Fibroblast of lung (primary cell): Measurements from ENCODE around the gene P3H1. TPM values are rescaled to one million over a fixed set of nuclear protein-coding genes. Genes with fewer than 3 reads are reported as not detected.

ENCODE experiments used
- DNase-seq, 2 donors: peaks; one replicate each; pipeline versions ENCODE4 v3.0.0 to v3.0.0-alpha.2; 2010; ENCODE audit warnings: low read depth in 2 of 2
- H2AFZ ChIP-seq: 2 replicates; pipeline ENCODE4 v1.5.1; 2012; ENCODE audit warnings: low read length, control low read depth, inconsistent platforms
- H3K27ac ChIP-seq: 2 replicates; pipeline ENCODE4 v1.5.1; 2011; ENCODE audit warnings: low read length, control low read depth; ENCODE audit not compliant: insufficient read depth
- H3K27me3 ChIP-seq: 2 replicates; pipeline ENCODE4 v1.5.1; 2011; ENCODE audit warnings: mild to moderate bottlenecking, low read length; ENCODE audit not compliant: control insufficient read depth, insufficient read depth
- H3K36me3 ChIP-seq: 2 replicates; pipeline ENCODE4 v1.5.1; 2011; ENCODE audit warnings: low read length; ENCODE audit not compliant: control insufficient read depth, insufficient read depth
- H3K4me1 ChIP-seq: 2 replicates; pipeline ENCODE4 v1.5.1; 2011; ENCODE audit warnings: low read length; ENCODE audit not compliant: control insufficient read depth, insufficient read depth; ENCODE audit errors: extremely low read depth
- H3K4me2 ChIP-seq: 2 replicates; pipeline ENCODE4 v1.5.1; 2011; ENCODE audit warnings: low read length, control low read depth; ENCODE audit not compliant: insufficient read depth; ENCODE audit errors: extremely low read depth
- H3K4me3 ChIP-seq, 4 experiments: fragments of 200-600 bp in 1 of 4; sonication (generic) in 1 of 4; replicated peaks in 1 of 4; 2 replicates each; pipeline ENCODE4 v1.5.1; 2011 to 2016; ENCODE audit warnings: low read length in 4 of 4, low read depth in 3 of 4, mild to moderate bottlenecking in 3 of 4, control low read depth in 2 of 4, inconsistent platforms in 1 of 4, mixed read lengths in 1 of 4; ENCODE audit not compliant: insufficient read depth in 1 of 4; ENCODE audit errors: control extremely low read depth in 1 of 4
- H3K79me2 ChIP-seq: 2 replicates; pipeline ENCODE4 v1.5.1; 2012; ENCODE audit warnings: mild to moderate bottlenecking, low read length, inconsistent platforms; ENCODE audit not compliant: control insufficient read depth, insufficient read depth
- H3K9ac ChIP-seq: 2 replicates; pipeline ENCODE4 v1.5.1; 2011; ENCODE audit warnings: mild to moderate bottlenecking, low read length, control low read depth; ENCODE audit not compliant: insufficient read depth
- H3K9me3 ChIP-seq: 2 replicates; pipeline ENCODE4 v1.5.1; 2012; ENCODE audit warnings: low read depth, low read length; ENCODE audit not compliant: control insufficient read depth, insufficient read depth
- H4K20me1 ChIP-seq: 2 replicates; pipeline ENCODE4 v1.5.1; 2011; ENCODE audit warnings: low read length; ENCODE audit not compliant: control insufficient read depth, insufficient read depth; ENCODE audit errors: extremely low read depth
- EZH2 ChIP-seq: IDR thresholded peaks from 2 replicates; pipeline ENCODE4 v1.5.1; 2012; ENCODE audit warnings: low read length, control low read depth, mild to moderate bottlenecking; ENCODE audit errors: missing control alignments
- polyA plus RNA-seq, 2 donors: library from polyadenylated mRNA; depleted of rRNA in 1 of 2; stranded (reverse) in 1 of 2; unstranded in 1 of 2; fragments of >200 nt; gene quantifications; 2 replicates each; pipeline ENCODE4 v1.2.1, GENCODE V29; 2011 to 2012; ENCODE audit warnings: missing spikeins in 1 of 2
- total RNA-seq: library from RNA; depleted of rRNA; stranded (reverse); fragments of >200 nt; gene quantifications from 2 replicates; pipeline ENCODE4 v1.2.1, GENCODE V29; 2014
- TF ChIP-seq, protein P1 (sequence below), 2 donors: IDR thresholded peaks in 1 of 2; conservative IDR thresholded peaks in 1 of 2; 1 replicate in 1 of 2; 2 replicates in 1 of 2; pipeline ENCODE4 v1.5.1; 2011 to 2012; ENCODE audit warnings: low read length in 2 of 2, control low read depth in 1 of 2, inconsistent platforms in 1 of 2, low read depth in 1 of 2, mild to moderate bottlenecking in 1 of 2

Gene P3H1
- total and polyA plus RNA-seq, 2 donors (not counting 1 experiment from before 2014, with no cell fraction given), result 68.5 to 108 TPM

DNA sequence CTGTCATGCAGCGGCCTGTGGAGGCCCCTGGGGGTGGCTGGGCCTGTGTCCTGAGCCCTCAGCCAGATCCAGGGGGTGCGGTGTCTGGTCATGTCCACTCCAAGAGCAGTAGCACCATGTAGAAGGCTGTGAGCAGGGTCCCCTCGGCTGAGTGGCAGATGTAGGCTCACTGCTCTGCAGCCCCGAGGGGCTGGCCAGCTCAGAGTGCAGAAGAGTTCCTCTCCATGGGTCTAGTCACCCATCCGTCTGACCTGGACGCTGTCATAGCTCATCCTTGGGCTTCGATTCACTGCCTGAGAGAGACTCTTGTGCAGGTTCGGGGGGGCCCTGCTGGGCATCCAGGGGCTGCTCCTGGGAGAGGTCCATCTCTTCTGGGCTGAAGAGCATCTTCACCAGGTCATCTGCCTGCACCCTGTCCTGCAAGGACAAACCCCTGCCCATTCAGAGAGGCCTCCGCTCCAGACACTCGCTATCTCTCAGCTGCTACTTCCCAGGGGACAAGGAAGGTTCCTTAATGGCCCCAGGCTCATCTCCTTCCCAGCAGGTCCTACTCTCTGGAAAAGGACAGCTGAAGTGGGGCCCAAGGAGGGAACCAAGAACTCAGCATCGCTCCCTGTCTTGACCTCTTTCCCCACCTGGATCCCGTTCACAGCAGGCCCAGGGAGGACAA is 20.3 kb downstream of the P3H1 start:
- Histone ChIP-seq H3K4me1 (no peaks in the 10 kb centered on the region), H3K4me3 (no peak overlapping the region), H3K36me3 (peaks cover 31% of the 10 kb centered on the region), H4K20me1 (peaks cover 2% of the 10 kb centered on the region), H3K9me3 (no peaks in the 10 kb centered on the region), H2AFZ (no peak overlapping the region), H3K4me2 (no peak overlapping the region), H3K9ac (no peak overlapping the region), H3K79me2 (no peaks in the 10 kb centered on the region), H3K27me3 (no peaks in the 10 kb centered on the region), H3K27ac (no peak overlapping the region)
- no peak for DNase-seq
- no peak for TF ChIP-seq EZH2
- TF ChIP-seq, protein P1, sequence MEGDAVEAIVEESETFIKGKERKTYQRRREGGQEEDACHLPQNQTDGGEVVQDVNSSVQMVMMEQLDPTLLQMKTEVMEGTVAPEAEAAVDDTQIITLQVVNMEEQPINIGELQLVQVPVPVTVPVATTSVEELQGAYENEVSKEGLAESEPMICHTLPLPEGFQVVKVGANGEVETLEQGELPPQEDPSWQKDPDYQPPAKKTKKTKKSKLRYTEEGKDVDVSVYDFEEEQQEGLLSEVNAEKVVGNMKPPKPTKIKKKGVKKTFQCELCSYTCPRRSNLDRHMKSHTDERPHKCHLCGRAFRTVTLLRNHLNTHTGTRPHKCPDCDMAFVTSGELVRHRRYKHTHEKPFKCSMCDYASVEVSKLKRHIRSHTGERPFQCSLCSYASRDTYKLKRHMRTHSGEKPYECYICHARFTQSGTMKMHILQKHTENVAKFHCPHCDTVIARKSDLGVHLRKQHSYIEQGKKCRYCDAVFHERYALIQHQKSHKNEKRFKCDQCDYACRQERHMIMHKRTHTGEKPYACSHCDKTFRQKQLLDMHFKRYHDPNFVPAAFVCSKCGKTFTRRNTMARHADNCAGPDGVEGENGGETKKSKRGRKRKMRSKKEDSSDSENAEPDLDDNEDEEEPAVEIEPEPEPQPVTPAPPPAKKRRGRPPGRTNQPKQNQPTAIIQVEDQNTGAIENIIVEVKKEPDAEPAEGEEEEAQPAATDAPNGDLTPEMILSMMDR (conservative IDR thresholded peaks at IDR 0.05 in 1 of 2, IDR thresholded peaks at IDR 0.05 in 1 of 2; ENCODE audit: low read depth in 1 of 2, low read length in 2 of 2), result no peak

DNA sequence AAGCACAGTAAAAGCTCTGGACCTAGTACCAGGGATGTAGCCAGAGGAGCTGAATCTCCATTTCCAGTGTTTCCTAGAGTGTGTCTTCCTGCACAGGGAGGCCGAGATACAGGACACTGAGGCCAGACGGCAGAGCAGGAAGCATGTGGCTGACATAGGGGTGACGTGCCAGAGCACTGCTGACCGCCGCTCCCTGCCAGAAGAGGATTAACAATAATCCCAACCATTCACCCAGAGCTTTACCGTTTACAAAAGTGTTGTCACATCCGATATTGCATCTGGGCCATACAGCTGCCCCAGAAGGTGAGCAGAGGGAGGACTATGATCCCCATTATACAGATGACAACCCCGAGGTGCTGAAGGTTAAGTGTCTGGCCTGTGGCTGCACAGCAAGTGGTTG is 21.0 kb downstream of the P3H1 start:
- Histone ChIP-seq H4K20me1 (peaks cover 2% of the 10 kb centered on the region), H3K36me3 (peaks cover 31% of the 10 kb centered on the region), H3K79me2 (no peaks in the 10 kb centered on the region), H3K4me3 (no peak overlapping the region), H3K9ac (no peak overlapping the region), H2AFZ (no peak overlapping the region), H3K4me2 (no peak overlapping the region), H3K27me3 (no peaks in the 10 kb centered on the region), H3K9me3 (no peaks in the 10 kb centered on the region), H3K4me1 (no peaks in the 10 kb centered on the region), H3K27ac (no peak overlapping the region)
- DNase-seq, result no peak
- TF ChIP-seq EZH2, result no peak
- TF ChIP-seq, protein P1 (conservative IDR thresholded peaks at IDR 0.05 in 1 of 2, IDR thresholded peaks at IDR 0.05 in 1 of 2; ENCODE audit: low read depth in 1 of 2, low read length in 2 of 2), result no peak

DNA sequence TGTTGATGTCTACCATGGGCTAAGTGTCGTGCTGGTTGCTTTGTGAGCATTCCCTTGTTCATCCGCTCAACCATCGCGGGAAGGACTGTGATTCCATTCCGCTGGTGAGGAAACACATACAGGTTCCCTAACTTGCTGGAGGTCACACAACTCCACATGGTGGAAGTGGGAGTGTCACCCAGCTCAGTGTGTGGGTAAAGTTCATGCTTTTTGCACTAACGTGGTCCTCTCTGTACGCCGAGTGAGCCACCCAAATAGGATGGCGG is 22.7 kb downstream of the P3H1 start:
- H3K4me3 ChIP-seq, result no peak overlapping the region
- peaks cover 2% of the 10 kb centered on the region for H4K20me1 ChIP-seq
- TF ChIP-seq, protein P1 (conservative IDR thresholded peaks at IDR 0.05 in 1 of 2, IDR thresholded peaks at IDR 0.05 in 1 of 2; ENCODE audit: low read depth in 1 of 2, low read length in 2 of 2), result no peak
- no peak for TF ChIP-seq EZH2
- no peak overlapping the region for H3K27ac ChIP-seq
- H3K4me2 ChIP-seq, result no peak overlapping the region
- no peaks in the 10 kb centered on the region for H3K9me3 ChIP-seq
- H3K36me3 ChIP-seq, result peaks cover 22% of the 10 kb centered on the region
- H2AFZ ChIP-seq, result no peak overlapping the region
- no peaks in the 10 kb centered on the region for H3K4me1 ChIP-seq
- DNase-seq, result no peak
- no peak overlapping the region for H3K9ac ChIP-seq
- H3K27me3 ChIP-seq, result no peaks in the 10 kb centered on the region
- H3K79me2 ChIP-seq, result no peaks in the 10 kb centered on the region
